ENCODE results near the gene RMND5B. TPM values are rescaled to one million over a fixed set of nuclear protein-coding genes. Genes with fewer than 3 reads are reported as not detected.

RMND5B gene
- total RNA-seq, 2 experiments from 2014 or later: 12.0 to 13.8 TPM

DNA sequence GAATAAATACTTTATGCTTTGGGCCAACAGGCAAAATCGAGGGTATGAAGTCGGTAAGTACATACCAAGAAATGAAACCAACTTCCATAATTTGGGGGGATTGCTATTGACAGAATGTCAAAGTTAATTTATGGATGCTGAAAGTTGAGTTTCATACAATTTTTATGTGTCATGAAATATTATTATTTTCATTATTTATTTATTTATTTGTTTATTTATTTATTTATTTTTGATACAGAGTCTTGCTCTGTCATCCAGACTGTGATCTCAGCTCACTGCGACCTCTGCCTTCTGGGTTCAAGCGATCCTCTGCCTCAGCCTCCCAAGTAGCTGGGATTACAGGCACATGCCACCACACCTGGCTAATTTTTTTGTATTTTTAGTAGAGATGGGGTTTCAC, 60.8 kb downstream of the RMND5B start:
- no peaks in the 10 kb centered on the region for H3K36me3 Mint-ChIP-seq (ENCODE audit: low read depth)
- H3K4me3 Mint-ChIP-seq: no peak overlapping the region
- no peak for DNase-seq
- POLR2A ChIA-PET: no interaction called here
- no peak for ATAC-seq (ENCODE audit: poor library complexity)
- no peaks in the 10 kb centered on the region for H3K4me1 Mint-ChIP-seq (ENCODE audit: low read depth)
- no peak overlapping the region for H3K4me3 ChIP-seq (ENCODE audit: low read length)
- H3K27me3 ChIP-seq (ENCODE audit: control insufficient read depth in 1 of 2, insufficient read depth in 2 of 2, low read length in 2 of 2): peaks cover 2 to 8% of the 10 kb centered on the region in 2 experiments
- CTCF ChIA-PET: no interaction called here
- peaks cover 19% of the 10 kb centered on the region for H3K27me3 Mint-ChIP-seq
- TF ChIP-seq, protein P1, sequence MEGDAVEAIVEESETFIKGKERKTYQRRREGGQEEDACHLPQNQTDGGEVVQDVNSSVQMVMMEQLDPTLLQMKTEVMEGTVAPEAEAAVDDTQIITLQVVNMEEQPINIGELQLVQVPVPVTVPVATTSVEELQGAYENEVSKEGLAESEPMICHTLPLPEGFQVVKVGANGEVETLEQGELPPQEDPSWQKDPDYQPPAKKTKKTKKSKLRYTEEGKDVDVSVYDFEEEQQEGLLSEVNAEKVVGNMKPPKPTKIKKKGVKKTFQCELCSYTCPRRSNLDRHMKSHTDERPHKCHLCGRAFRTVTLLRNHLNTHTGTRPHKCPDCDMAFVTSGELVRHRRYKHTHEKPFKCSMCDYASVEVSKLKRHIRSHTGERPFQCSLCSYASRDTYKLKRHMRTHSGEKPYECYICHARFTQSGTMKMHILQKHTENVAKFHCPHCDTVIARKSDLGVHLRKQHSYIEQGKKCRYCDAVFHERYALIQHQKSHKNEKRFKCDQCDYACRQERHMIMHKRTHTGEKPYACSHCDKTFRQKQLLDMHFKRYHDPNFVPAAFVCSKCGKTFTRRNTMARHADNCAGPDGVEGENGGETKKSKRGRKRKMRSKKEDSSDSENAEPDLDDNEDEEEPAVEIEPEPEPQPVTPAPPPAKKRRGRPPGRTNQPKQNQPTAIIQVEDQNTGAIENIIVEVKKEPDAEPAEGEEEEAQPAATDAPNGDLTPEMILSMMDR (IDR thresholded peaks at IDR 0.05): no peak
- no peak overlapping the region for H3K27ac ChIP-seq (ENCODE audit: low read depth in 1 of 2, low read length in 2 of 2)
- no peaks in the 10 kb centered on the region for H3K9me3 Mint-ChIP-seq
- peaks cover 14% of the 10 kb centered on the region for H3K4me1 ChIP-seq (ENCODE audit: insufficient read depth, low read length)
- no peaks in the 10 kb centered on the region for H3K9me3 ChIP-seq (ENCODE audit: control insufficient read depth in 1 of 2, insufficient read depth in 1 of 2, low read length in 2 of 2)
- intact Hi-C loops (cut with DNase I, micrococcal nuclease): no loop called here
- no peaks in the 10 kb centered on the region for H3K36me3 ChIP-seq (ENCODE audit: insufficient read depth, low read length)
- no peak overlapping the region for H3K27ac Mint-ChIP-seq

DNA sequence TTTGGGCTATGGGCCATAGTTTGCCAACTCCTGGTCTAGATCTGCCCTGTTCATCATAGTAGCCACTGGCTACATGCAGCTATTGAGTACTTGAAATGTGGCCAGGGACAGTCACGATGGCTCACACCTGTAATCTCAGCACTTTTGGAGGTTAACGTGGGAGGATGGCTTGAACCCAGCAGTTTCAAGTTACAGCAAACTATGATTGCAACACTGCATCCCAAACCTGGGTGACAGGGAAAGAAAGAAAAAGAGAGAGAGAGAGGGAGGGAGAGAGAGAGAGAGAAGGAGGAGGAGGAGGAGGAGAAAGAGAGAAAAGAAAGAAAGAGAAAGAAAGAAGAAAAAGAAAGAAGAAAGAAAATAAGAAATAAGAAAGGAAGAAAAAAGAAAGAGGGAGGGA, 61.4 kb downstream of the RMND5B start:
- H3K36me3 ChIP-seq (ENCODE audit: insufficient read depth, low read length): no peaks in the 10 kb centered on the region
- no peak for ATAC-seq (ENCODE audit: poor library complexity)
- Mint-ChIP-seq H3K4me3 (no peak overlapping the region), H3K36me3 (ENCODE audit: low read depth) (no peaks in the 10 kb centered on the region), H3K27me3 (peaks cover 19% of the 10 kb centered on the region), H3K27ac (no peak overlapping the region), H3K4me1 (ENCODE audit: low read depth) (no peaks in the 10 kb centered on the region), H3K9me3 (no peaks in the 10 kb centered on the region)
- ChIA-PET CTCF (no interaction called here), POLR2A (no interaction called here)
- no peak overlapping the region for H3K27ac ChIP-seq (ENCODE audit: low read depth in 1 of 2, low read length in 2 of 2)
- H3K4me3 ChIP-seq (ENCODE audit: low read length): no peak overlapping the region
- TF ChIP-seq, protein P1 (IDR thresholded peaks at IDR 0.05): no peak
- peaks cover 14% of the 10 kb centered on the region for H3K4me1 ChIP-seq (ENCODE audit: insufficient read depth, low read length)
- intact Hi-C loops (cut with DNase I, micrococcal nuclease): no loop called here
- no peaks in the 10 kb centered on the region for H3K9me3 ChIP-seq (ENCODE audit: control insufficient read depth in 1 of 2, insufficient read depth in 1 of 2, low read length in 2 of 2)
- no peak for DNase-seq
- H3K27me3 ChIP-seq (ENCODE audit: control insufficient read depth in 1 of 2, insufficient read depth in 2 of 2, low read length in 2 of 2): peaks cover 2 to 8% of the 10 kb centered on the region in 2 experiments

DNA sequence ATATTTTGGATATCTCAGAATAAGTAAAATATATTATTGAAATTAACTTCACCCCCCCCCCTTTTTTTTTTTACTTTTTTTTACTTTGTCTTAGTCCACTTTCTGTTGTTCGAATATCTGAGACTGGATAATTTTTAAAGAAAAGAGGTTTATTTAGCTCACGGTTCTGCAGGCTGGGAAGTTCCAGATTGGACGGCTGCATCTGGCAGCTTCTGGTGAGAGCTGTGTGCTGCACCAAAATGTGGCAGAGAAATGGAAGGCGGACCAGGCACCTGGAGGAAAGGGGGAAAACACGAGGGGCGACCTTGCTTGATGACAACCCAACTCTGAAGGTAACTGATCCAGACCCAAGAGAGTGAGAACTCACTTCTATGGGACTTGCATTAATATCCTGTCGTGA, 62.0 kb downstream of the RMND5B start:
- H3K4me1 ChIP-seq (ENCODE audit: insufficient read depth, low read length): peaks cover 14% of the 10 kb centered on the region
- H3K27ac ChIP-seq (ENCODE audit: low read depth in 1 of 2, low read length in 2 of 2): no peak overlapping the region
- H3K27me3 Mint-ChIP-seq: peaks cover 19% of the 10 kb centered on the region
- ChIA-PET CTCF (no interaction called here), POLR2A (no interaction called here)
- no peak overlapping the region for H3K4me3 ChIP-seq (ENCODE audit: low read length)
- TF ChIP-seq, protein P1 (IDR thresholded peaks at IDR 0.05): no peak
- ATAC-seq (ENCODE audit: poor library complexity) (no peak), DNase-seq (no peak)
- no peaks in the 10 kb centered on the region for H3K36me3 ChIP-seq (ENCODE audit: insufficient read depth, low read length)
- H3K9me3 Mint-ChIP-seq: no peaks in the 10 kb centered on the region
- no peak overlapping the region for H3K27ac Mint-ChIP-seq
- H3K4me1 Mint-ChIP-seq (ENCODE audit: low read depth): no peaks in the 10 kb centered on the region
- no peaks in the 10 kb centered on the region for H3K9me3 ChIP-seq (ENCODE audit: control insufficient read depth in 1 of 2, insufficient read depth in 1 of 2, low read length in 2 of 2)
- H3K4me3 Mint-ChIP-seq: no peak overlapping the region
- peaks cover 2 to 8% of the 10 kb centered on the region in 2 experiments for H3K27me3 ChIP-seq (ENCODE audit: control insufficient read depth in 1 of 2, insufficient read depth in 2 of 2, low read length in 2 of 2)
- no peaks in the 10 kb centered on the region for H3K36me3 Mint-ChIP-seq (ENCODE audit: low read depth)
- intact Hi-C loops (cut with DNase I, micrococcal nuclease): no loop called here

All from CD4-positive, alpha-beta T cell (primary cell).